Measurements from ENCODE around the gene SYNE1. TPM values are rescaled to one million over a fixed set of nuclear protein-coding genes. Genes with fewer than 3 reads are reported as not detected.

Gene SYNE1
- polyA plus RNA-seq, 1 experiment = 35.7 TPM

DNA sequence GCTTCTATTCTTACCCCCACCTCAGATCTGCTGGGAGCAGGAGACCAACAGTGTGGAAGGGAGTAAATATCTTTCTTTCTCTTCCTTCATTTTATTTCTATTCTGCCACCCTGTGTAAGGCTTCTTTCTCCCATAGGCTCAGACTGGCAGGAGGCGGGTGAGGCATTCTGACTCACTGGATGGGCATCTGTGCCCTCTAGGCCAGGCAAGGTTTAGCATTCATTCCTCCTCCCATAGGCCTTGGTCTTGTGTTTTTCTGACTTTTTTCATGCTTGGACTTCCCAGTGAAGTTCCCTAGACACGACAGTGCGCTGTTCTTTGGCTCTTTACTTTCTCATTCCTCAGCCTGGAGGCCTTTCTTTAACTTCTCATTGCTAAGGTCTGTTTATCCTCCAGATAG lies 235.2 kb downstream of the SYNE1 start:
- ChIA-PET CTCF (no interaction called here), POLR2A (no interaction called here)
- Histone ChIP-seq H3K27ac (ENCODE audit: low read depth, low read length) (no peak overlapping the region), H3K4me3 (ENCODE audit: low read depth, low read length) (no peak overlapping the region), H3K9me3 (ENCODE audit: control insufficient read depth, insufficient read depth, low read length) (no peaks in the 10 kb centered on the region), H3K27me3 (ENCODE audit: control insufficient read depth, insufficient read depth, low read length) (no peaks in the 10 kb centered on the region)
- TF ChIP-seq, protein P1, sequence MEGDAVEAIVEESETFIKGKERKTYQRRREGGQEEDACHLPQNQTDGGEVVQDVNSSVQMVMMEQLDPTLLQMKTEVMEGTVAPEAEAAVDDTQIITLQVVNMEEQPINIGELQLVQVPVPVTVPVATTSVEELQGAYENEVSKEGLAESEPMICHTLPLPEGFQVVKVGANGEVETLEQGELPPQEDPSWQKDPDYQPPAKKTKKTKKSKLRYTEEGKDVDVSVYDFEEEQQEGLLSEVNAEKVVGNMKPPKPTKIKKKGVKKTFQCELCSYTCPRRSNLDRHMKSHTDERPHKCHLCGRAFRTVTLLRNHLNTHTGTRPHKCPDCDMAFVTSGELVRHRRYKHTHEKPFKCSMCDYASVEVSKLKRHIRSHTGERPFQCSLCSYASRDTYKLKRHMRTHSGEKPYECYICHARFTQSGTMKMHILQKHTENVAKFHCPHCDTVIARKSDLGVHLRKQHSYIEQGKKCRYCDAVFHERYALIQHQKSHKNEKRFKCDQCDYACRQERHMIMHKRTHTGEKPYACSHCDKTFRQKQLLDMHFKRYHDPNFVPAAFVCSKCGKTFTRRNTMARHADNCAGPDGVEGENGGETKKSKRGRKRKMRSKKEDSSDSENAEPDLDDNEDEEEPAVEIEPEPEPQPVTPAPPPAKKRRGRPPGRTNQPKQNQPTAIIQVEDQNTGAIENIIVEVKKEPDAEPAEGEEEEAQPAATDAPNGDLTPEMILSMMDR (IDR thresholded peaks at IDR 0.05; ENCODE audit: low read depth, low read length) = no peak
- DNase-seq (ENCODE audit: low read depth, low spot score) = no peak

DNA sequence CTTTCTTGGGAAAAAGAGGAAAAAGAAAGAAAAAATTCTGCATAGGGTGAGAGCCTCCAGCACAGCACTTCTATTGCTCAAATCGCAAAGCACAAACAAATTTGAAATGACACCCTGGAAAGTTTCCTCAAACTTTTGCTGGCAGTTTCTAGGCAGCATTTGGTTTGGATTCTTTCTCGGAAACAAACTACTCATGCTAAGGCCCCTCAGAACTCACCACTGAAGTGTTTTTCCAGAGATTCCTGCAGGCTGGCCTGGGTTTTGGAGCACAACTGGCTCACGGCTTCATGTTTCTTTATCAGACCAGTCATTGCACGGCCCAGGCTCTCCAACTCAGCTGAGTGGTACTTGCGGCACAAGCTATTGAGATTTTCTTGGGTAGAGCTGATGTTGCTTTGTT lies 237.8 kb downstream of the SYNE1 start:
- TF ChIP-seq, protein P1 (IDR thresholded peaks at IDR 0.05; ENCODE audit: low read depth, low read length) = no peak
- DNase-seq (ENCODE audit: low read depth, low spot score) = no peak
- Histone ChIP-seq H3K4me3 (ENCODE audit: low read depth, low read length) (no peak overlapping the region), H3K27me3 (ENCODE audit: control insufficient read depth, insufficient read depth, low read length) (no peaks in the 10 kb centered on the region), H3K27ac (ENCODE audit: low read depth, low read length) (peak overlapping the region; percentile 33), H3K9me3 (ENCODE audit: control insufficient read depth, insufficient read depth, low read length) (no peaks in the 10 kb centered on the region)
- ChIA-PET CTCF (no interaction called here), POLR2A (no interaction called here)

DNA sequence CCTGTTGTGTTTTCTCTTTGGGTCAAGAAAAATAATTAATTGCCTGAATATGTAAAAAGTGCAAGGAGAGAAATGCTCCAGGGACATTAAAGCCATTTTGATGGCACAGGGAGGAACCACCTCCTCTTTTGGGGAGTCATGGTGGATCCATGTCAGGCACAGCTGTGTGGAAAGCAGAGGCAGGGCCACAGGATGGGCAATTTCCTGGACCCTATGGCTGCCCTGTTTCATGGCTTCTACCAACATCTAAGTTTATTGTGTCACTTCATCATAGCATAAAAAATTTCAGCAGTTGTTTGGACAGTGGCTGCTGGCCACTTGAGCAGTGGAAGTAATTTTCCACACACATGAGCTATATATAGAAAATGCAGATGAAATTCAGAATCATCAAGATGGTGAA lies 238.2 kb downstream of the SYNE1 start:
- CTCF ChIA-PET = no interaction called here
- no peaks in the 10 kb centered on the region for H3K27me3 ChIP-seq (ENCODE audit: control insufficient read depth, insufficient read depth, low read length)
- H3K4me3 ChIP-seq (ENCODE audit: low read depth, low read length) = no peak overlapping the region
- TF ChIP-seq, protein P1 (IDR thresholded peaks at IDR 0.05; ENCODE audit: low read depth, low read length) = no peak
- H3K9me3 ChIP-seq (ENCODE audit: control insufficient read depth, insufficient read depth, low read length) = no peaks in the 10 kb centered on the region
- H3K27ac ChIP-seq (ENCODE audit: low read depth, low read length) = no peak overlapping the region
- DNase-seq (ENCODE audit: low read depth, low spot score) = no peak
- POLR2A ChIA-PET = no interaction called here

DNA sequence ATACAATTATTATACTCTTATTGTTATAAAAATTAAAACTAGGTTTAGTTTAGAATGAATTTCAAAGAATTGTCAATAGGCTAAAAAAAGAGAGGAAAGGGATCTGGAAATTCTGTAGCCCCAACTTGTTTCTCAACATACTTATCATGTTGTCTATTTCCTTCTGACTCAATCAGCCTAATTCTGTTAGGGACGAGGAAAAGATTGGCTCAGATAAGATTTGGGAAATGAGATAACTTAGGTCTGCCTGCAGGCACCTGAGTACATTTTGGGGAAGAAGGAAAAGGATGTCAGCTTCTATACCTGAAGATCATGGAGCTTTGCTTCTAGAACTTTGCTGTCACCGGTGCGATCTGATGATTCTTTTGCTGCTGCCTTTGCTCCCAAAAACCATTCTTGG lies 238.8 kb downstream of the SYNE1 start:
- TF ChIP-seq, protein P1 (IDR thresholded peaks at IDR 0.05; ENCODE audit: low read depth, low read length) = no peak
- Histone ChIP-seq H3K27ac (ENCODE audit: low read depth, low read length) (no peak overlapping the region), H3K4me3 (ENCODE audit: low read depth, low read length) (no peak overlapping the region), H3K9me3 (ENCODE audit: control insufficient read depth, insufficient read depth, low read length) (no peaks in the 10 kb centered on the region), H3K27me3 (ENCODE audit: control insufficient read depth, insufficient read depth, low read length) (no peaks in the 10 kb centered on the region)
- POLR2A ChIA-PET = interaction anchor here (0.7 kb wide), 1 partner anchor 36 kb away, joined by 4 read pairs; no protein-coding TSS in a partner anchor
- DNase-seq (ENCODE audit: low read depth, low spot score) = no peak
- CTCF ChIA-PET = no interaction called here

DNA sequence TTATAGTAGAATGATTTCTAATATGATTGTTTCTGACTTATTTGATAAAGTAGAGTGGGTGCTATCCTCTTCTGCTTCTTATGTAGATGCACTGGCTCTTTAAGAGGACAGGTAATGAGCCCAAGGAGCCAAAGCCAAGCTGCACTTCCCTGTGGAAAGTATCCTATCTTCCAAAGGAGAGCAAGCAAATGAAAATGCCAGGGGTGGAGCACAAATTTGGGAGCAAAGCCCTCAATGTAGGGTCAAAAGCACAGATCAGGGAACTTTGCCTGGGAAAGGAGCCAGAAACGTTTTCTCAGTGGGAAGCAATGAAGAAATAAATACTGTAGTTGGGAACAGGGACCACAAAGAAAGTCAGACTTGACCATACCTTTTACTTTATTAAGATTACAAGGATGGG lies 242.9 kb downstream of the SYNE1 start:
- H3K9me3 ChIP-seq (ENCODE audit: control insufficient read depth, insufficient read depth, low read length) = no peaks in the 10 kb centered on the region
- no peak overlapping the region for H3K27ac ChIP-seq (ENCODE audit: low read depth, low read length)
- CTCF ChIA-PET = no interaction called here
- TF ChIP-seq, protein P1 (IDR thresholded peaks at IDR 0.05; ENCODE audit: low read depth, low read length) = no peak
- no peak for DNase-seq (ENCODE audit: low read depth, low spot score)
- POLR2A ChIA-PET = no interaction called here
- H3K4me3 ChIP-seq (ENCODE audit: low read depth, low read length) = no peak overlapping the region
- H3K27me3 ChIP-seq (ENCODE audit: control insufficient read depth, insufficient read depth, low read length) = no peaks in the 10 kb centered on the region
